ENCODE data around the gene BCL11A.
A peak's percentile ranks its signal among the peaks of the same experiment; 100 is the strongest.

The BCL11A gene

GRCh38 chr2:60549928-60550177, 3.6 kb downstream of the BCL11A start:
- Histone ChIP-seq H3K36me3 (ENCODE audit: low read length) (peaks cover 17% of the 10 kb centered on the region), H4K20me1 (ENCODE audit: low read depth, low read length) (peaks cover 26% of the 10 kb centered on the region), H3F3A (ENCODE audit: insufficient read depth) (peaks cover 26% of the 10 kb centered on the region), H3K27ac (ENCODE audit: low read depth, low read length) (peak overlapping the region; percentile 97), H3K9ac (ENCODE audit: low read length) (peak overlapping the region; percentile 91), H3K79me2 (ENCODE audit: insufficient read depth, low read length) (peaks cover 95% of the 10 kb centered on the region), H3K9me3 (ENCODE audit: insufficient read depth, low read length) (no peaks in the 10 kb centered on the region), H3K4me3 (ENCODE audit: insufficient read depth, low read length, poor library complexity, severe bottlenecking) (peak overlapping the region; percentile 84), H3K27me3 (ENCODE audit: low read length) (no peaks in the 10 kb centered on the region), H3K4me2 (ENCODE audit: low read depth, low read length, poor library complexity, severe bottlenecking) (peak overlapping the region; percentile 100), H3K9me2 (replicated peaks; ENCODE audit: insufficient read depth, low read length) (no peaks in the 10 kb centered on the region), H2AFZ (ENCODE audit: low read depth, low read length, severe bottlenecking) (no peak overlapping the region)
- TF ChIP-seq EZH2phosphoT487 (conservative IDR thresholded peaks at IDR 0.05; ENCODE audit: low read length), result no peak
- no peak for TF ChIP-seq CTCF (IDR thresholded peaks at IDR 0.05; ENCODE audit: insufficient read depth, low read length, poor library complexity, severe bottlenecking)

- Histone ChIP-seq H4K20me1 (ENCODE audit: low read depth, low read length) (peaks cover 26% of the 10 kb centered on the region), H2AFZ (ENCODE audit: low read depth, low read length, severe bottlenecking) (no peak overlapping the region)
Measured at GRCh38 chr2:60549238-60549927, 4.1 kb downstream of the BCL11A start.

GRCh38 chr2:60548845-60549237, 4.6 kb downstream of the BCL11A start:
- no peak for TF ChIP-seq EZH2phosphoT487 (conservative IDR thresholded peaks at IDR 0.05; ENCODE audit: low read length)
- TF ChIP-seq CTCF (IDR thresholded peaks at IDR 0.05; ENCODE audit: insufficient read depth, low read length, poor library complexity, severe bottlenecking), result no peak
- Histone ChIP-seq H4K20me1 (ENCODE audit: low read depth, low read length) (peaks cover 29% of the 10 kb centered on the region), H3K4me3 (ENCODE audit: insufficient read depth, low read length, poor library complexity, severe bottlenecking) (peak overlapping the region; percentile 84), H3K36me3 (ENCODE audit: low read length) (peaks cover 27% of the 10 kb centered on the region), H3K9me3 (ENCODE audit: insufficient read depth, low read length) (no peaks in the 10 kb centered on the region), H3K9me2 (replicated peaks; ENCODE audit: insufficient read depth, low read length) (no peaks in the 10 kb centered on the region), H3K4me2 (ENCODE audit: low read depth, low read length, poor library complexity, severe bottlenecking) (peak overlapping the region; percentile 100), H3K79me2 (ENCODE audit: insufficient read depth, low read length) (peaks cover 95% of the 10 kb centered on the region), H3K9ac (ENCODE audit: low read length) (peak overlapping the region; percentile 91), H3K27me3 (ENCODE audit: low read length) (no peaks in the 10 kb centered on the region), H2AFZ (ENCODE audit: low read depth, low read length, severe bottlenecking) (no peak overlapping the region), H3K27ac (ENCODE audit: low read depth, low read length) (peak overlapping the region; percentile 97), H3F3A (ENCODE audit: insufficient read depth) (peaks cover 32% of the 10 kb centered on the region)

More at GRCh38 chr2:60549238-60549927, 4.1 kb downstream of the BCL11A start:
- no peak for TF ChIP-seq EZH2phosphoT487 (conservative IDR thresholded peaks at IDR 0.05; ENCODE audit: low read length)
- TF ChIP-seq CTCF (IDR thresholded peaks at IDR 0.05; ENCODE audit: insufficient read depth, low read length, poor library complexity, severe bottlenecking), result no peak
- Histone ChIP-seq H3K9me2 (replicated peaks; ENCODE audit: insufficient read depth, low read length) (no peaks in the 10 kb centered on the region), H3F3A (ENCODE audit: insufficient read depth) (peaks cover 31% of the 10 kb centered on the region), H3K27ac (ENCODE audit: low read depth, low read length) (peak overlapping the region; percentile 97), H3K9me3 (ENCODE audit: insufficient read depth, low read length) (no peaks in the 10 kb centered on the region), H3K27me3 (ENCODE audit: low read length) (no peaks in the 10 kb centered on the region), H3K4me3 (ENCODE audit: insufficient read depth, low read length, poor library complexity, severe bottlenecking) (peak overlapping the region; percentile 84), H3K4me2 (ENCODE audit: low read depth, low read length, poor library complexity, severe bottlenecking) (peak overlapping the region; percentile 100), H3K9ac (ENCODE audit: low read length) (peak overlapping the region; percentile 91), H3K36me3 (ENCODE audit: low read length) (peaks cover 21% of the 10 kb centered on the region), H3K79me2 (ENCODE audit: insufficient read depth, low read length) (peaks cover 95% of the 10 kb centered on the region)

Measured in SU-DHL-6 (cell line).